ENCODE data around the gene DUOXA1.

The DUOXA1 gene

GRCh38 chr15:45130291-45131000 lies 767 bp upstream of the DUOXA1 start:
- DNase-seq = no peak

- DNase-seq = no peak
These were observed 574 bp downstream of the DUOXA1 start for GRCh38 chr15:45128971-45129639.

- DNase-seq = no peak
These were observed 3.0 kb downstream of the DUOXA1 start for GRCh38 chr15:45126535-45127158.

GRCh38 chr15:45123397-45123796 lies 6.3 kb downstream of the DUOXA1 start:
- no peak for DNase-seq

GRCh38 chr15:45122719-45123118 lies 7.0 kb downstream of the DUOXA1 start:
- DNase-seq = no peak

- DNase-seq = no peak
These were observed 7.8 kb downstream of the DUOXA1 start for GRCh38 chr15:45121706-45122417.

- no peak for DNase-seq
These were observed 8.7 kb downstream of the DUOXA1 start for GRCh38 chr15:45121020-45121419.

- no peak for DNase-seq
These were observed 9.4 kb downstream of the DUOXA1 start for GRCh38 chr15:45120081-45120972.

- DNase-seq = no peak
These were observed 10.7 kb downstream of the DUOXA1 start for GRCh38 chr15:45118996-45119395.

GRCh38 chr15:45118131-45118588 lies 11.5 kb downstream of the DUOXA1 start:
- peak; percentile 90 for DNase-seq

- DNase-seq = no peak
These were observed 12.2 kb downstream of the DUOXA1 start for GRCh38 chr15:45117308-45118130.

- DNase-seq = no peak
These were observed 13.0 kb downstream of the DUOXA1 start for GRCh38 chr15:45116482-45117307.

- DNase-seq = no peak
These were observed 13.6 kb downstream of the DUOXA1 start for GRCh38 chr15:45116006-45116481.

GRCh38 chr15:45115312-45115820 lies 14.3 kb downstream of the DUOXA1 start:
- DNase-seq = no peak

GRCh38 chr15:45114751-45115085 lies 15.0 kb downstream of the DUOXA1 start:
- no peak for DNase-seq

- no peak for DNase-seq
These were observed 15.5 kb downstream of the DUOXA1 start, which contains the start of the genes DUOX2 and DUOXA2 for GRCh38 chr15:45114076-45114750. DUOX2 (minus strand) TSS chr15:45114172; CDS start chr15:45113411, 761 bp downstream. DUOXA2 (plus strand) TSS chr15:45114326; CDS start chr15:45114606, 280 bp downstream.

GRCh38 chr15:45113380-45113990 lies 16.2 kb downstream of the DUOXA1 start:
- no peak for DNase-seq

GRCh38 chr15:45112591-45113379 lies 16.9 kb downstream of the DUOXA1 start:
- no peak for DNase-seq
